HG03565 (cell line): ENCODE data around the gene ATXN7.

Experiments
- ATAC-seq: cut with Tn5 transposase; IDR thresholded peaks from one replicate; pipeline ENCODE4 v1.9.1; 2021; ENCODE audit warnings: mild to moderate bottlenecking, moderate library complexity; ENCODE audit not compliant: unreplicated experiment

The ATXN7 gene

DNA sequence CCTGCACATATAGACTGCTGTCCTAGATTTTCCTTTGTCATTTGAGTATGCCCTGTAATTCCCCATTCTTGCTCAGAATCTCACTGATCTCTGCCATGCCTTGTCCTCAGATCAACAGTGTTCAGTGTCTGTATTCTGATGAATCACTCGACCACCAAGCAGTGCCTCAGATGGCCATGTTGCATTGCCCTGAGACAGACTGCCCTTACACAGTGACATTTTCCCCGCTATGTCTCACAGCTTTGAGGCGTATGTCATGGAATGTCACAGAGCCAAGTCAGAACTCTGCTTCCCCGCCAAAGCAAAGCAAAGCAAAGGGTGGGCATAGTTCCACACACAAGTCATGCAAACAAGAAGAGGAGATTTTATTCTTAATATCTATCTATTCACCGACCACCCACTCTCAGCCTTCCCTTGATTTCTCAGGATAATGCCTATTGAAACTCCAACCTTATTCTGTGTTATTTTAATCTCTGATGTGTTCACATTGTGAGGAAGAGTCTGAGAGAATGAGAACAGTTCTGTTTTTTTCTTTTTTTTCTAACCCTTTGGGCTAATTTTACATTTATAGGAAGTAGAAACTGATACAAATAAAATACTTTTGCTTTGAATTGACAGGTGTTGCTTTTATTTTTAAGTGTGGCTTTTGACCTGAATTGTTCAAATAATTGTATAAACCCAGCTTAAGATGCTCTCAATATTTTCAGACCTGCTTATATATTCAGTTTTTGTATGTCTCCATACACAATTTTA, 176.5 kb downstream of the ATXN7 start:
- ATAC-seq, result no peak

DNA sequence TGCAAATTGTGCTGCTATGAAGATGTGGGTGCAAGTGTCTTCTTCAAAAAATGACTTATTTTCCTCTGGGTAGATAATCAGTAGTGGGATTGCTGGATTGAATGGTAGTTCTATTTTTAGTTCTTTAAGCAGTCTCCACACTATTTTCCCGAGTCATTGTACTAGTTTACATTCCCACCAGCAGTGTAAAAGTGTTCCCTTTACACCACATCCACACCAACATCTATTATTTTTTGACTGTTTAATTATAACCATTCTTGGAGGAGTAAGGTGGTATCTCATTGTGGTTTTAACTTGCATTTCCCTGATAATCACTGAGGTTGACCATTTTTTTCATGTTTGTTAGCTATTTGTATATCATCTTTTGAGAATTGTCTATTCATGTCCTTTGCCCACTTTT, 179.3 kb downstream of the ATXN7 start:
- no peak for ATAC-seq

DNA sequence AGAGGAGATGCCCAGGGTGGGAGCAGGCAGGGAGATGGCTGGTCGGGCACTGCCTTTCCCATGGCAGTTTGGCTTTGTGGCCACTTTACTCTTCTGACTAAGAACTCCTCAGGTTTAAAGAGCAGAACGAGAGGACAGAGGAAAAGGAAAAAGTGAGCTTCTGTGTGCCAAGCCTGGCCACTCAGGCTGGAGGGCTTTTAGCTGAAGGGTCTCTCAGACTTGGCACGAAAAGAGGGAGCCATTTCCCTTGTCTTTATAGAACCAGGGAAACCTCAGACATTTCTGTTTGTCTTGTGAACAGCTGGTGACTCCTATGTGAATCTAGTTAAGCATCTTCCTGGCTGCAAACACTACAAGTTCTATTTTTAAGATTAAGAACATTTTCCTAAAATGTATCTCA, 182.9 kb downstream of the ATXN7 start:
- no peak for ATAC-seq

DNA sequence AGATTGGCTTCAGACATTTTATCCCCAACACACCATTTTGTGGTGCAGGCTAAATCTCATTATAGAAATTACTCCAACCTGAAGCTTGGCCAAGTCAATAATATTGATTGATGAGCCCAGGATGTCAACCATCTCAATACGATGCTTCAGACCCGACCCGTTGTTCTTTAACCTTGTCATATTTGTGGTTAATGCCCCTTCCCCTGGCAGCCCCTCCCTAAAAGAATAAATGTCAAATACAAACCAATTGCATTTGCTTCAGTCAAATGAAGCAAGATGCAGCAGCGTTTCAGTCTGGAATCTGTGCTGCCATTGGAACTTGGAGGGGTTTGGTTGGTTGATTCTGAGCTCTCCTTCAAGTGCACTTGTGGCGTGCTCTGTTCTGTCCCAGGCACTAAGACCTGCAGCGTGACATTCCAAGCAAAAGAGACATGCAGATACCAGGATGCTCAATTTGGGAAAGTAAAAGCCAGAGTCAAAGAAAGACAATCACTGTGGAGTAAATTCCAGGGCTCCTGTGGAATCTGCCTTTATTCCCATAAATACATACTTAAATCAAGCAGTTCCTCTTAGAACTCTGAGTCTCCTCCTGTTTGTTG, 183.4 kb downstream of the ATXN7 start:
- ATAC-seq, result no peak

DNA sequence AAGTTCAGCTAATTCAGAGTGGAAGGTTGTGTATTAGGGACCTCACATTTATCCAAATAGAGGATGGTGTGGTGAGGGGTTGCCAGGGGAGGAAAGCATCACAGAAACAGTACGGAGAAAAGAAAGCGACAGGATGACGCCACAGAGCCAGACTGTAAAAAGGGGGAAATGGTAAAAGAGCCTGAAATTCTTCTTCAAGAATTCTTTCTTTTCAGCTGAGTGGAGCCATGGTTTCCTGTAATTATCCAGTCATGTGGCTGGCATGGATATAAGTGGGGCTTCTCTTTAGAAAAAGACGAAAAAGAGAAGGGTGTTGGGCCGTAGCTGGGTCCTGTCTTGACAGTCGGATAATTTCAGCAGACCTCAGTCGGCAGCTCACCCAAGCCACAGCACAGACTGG, 184.1 kb downstream of the ATXN7 start:
- no peak for ATAC-seq

DNA sequence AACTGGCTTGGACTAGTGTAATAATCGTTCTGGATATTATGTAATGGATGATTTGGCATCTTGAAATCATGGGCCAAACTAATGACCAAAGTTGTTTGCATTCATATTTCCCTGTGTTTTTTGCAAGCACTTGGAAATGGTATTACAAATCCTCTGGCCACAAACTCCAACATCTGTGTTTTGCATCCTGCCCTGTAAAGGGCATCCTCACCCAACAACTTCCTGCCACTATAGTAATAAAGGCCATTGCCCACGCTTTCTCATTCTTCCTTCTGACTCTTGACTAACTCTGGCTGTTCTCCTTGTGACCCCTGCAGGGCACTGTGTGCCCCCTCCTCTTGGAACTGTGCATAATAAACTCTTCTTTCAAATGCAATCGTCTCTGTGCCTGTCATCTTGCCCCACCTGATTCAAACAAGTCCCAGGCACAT, 185.0 kb downstream of the ATXN7 start:
- no peak for ATAC-seq

DNA sequence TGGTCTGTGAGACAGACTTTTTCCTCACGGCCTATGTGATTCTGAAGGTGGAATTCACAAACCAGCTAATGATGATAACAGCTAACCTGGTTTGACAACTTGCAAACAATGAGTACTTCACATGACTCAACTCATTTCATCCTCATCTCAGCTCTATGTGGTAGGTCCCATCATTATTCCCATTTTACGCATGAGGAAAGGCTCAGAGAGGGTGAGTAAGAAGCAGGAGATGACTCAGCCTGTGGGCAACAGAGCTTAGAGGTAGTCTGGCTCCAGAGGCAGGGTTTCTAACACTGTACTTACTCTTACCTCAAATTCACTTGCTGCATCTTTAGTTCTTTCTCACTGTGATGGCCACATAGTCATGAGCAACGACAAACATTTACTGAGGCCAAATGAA, 185.5 kb downstream of the ATXN7 start:
- no peak for ATAC-seq

DNA sequence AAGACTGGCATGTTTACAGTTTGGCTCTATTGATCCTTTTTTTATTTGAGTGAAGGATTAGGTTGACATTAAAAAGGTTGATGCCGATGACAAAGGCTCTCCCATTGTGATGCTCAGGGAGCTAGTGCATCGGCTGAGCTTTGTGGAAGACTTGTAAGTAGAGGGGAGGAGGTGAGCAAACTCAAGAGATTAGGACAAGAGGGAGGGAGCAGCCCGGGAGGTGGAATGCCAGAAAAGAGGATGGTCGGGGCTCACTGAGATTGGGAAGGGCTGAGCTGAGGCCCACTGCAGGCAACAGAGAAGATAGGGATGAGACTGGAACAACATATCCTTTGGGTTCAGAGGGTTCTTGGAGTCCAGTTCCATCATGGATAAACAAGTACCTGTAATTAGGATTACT, 186.2 kb downstream of the ATXN7 start:
- no peak for ATAC-seq
